Effector CD4-positive, alpha-beta T cell (primary cell): ENCODE measurements around the gene ZFAND3.

ENCODE experiments used
- DNase-seq: peaks from one replicate; pipeline ENCODE4 v3.0.0-alpha.2; 2020

Gene ZFAND3

GRCh38 chr6:37798436-37799262, 20.9 kb upstream of the ZFAND3 start:
- DNase-seq = no peak

DNA sequence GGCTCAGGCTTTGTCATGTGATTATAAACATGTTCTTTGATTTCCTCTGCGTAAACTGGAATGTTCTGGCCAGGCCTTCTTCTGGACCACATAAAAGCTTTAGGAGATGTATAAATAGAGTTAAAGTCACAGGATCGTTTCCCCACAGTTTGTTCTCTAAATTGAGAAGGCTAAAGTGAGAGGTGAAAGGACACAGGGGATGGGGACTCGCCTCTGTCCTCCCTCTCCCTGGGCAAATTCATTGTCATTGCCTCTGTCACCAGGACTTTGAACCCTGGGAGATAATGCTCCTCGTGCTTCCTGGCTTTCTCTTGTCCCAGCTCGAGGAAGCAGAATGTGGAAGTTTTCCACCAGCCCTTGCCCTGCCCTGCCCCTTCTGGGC, 20.3 kb upstream of the ZFAND3 start:
- no peak for DNase-seq

DNA sequence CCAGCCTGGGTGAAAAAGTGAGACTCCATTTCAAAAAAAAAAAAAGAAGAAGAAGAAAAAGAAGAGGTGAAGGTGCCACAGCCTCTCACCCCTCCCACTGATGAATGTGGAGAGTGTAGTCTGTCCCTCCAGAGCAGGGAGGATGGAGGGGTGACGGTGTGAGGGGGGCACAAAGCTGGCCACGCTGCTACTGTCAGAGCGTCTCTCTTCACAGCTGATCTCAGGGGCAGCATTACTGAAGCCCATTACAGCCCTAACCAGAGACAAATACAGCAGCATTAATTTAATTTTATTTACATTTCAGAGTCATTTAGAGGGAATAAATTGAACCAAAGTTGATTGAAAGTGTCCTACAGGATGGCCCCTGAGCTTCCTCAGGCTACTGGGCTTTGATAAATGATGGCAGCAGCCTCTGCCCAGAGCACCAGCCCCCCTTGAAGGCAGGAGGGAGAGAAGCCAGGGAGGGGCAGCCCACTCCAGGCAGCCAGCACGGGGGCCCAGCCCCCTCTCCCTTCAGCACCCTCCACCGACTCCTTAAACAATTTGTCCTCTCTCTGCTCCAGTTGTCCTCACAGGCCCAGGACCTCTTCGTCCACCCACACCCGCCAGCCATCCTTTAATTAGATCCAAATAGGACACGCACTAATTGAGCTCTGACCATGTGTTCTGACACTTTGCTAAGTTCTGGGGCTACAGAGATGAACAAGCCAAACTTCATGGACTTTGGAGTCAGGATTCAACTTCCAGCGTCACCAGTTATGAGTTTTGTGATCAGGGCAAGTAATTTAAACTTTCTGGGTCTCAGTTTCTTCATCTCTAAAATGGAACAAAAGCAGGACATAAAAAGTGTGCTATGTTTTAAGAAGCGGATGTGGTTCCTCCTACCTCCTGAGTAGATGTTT, 18.6 kb upstream of the ZFAND3 start:
- no peak for DNase-seq

GRCh38 chr6:37801605-37801940, 18.0 kb upstream of the ZFAND3 start:
- no peak for DNase-seq

- no peak for DNase-seq
These were observed 16.7 kb upstream of the ZFAND3 start for GRCh38 chr6:37802810-37803209.

- no peak for DNase-seq
These were observed 14.9 kb upstream of the ZFAND3 start for GRCh38 chr6:37804586-37804985.

DNA sequence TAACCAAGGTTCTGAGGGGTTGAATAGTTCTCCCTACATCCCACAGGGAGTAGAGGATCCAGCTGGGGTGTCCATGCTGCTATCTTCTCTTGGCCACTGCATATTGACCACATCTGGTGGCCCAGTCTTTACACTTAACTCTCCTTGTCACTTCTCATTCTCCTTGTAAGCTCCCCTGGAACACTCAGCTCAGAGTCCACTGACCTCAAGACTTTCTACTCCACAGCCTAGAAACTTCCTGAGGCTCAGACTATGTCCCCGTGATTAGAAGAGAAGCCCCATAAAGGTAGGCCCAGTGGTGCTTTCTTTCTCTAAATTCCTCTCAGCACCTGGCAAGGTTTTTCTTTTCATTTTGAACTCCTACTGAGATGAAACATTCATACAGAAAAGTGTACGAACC, 13.3 kb upstream of the ZFAND3 start:
- no peak for DNase-seq

DNA sequence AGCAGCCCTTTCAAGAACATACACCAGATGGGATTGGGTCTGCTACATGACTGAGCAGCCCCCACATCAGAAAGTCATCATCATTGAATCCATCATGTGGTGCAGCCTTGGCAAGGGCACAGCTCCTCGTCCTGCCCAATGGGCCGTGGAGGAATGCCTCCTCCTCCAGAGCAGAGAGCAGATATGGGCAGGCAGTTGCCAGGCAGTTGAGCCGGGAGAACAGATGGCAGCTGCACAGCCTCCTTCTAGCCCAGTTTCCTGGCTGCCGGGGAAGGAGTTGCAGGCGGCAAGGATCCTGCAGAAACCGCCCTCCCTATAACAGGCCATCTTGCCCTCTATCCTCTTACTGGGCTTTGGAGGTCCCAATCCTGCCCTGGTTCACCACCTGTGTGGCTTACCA, 11.9 kb upstream of the ZFAND3 start:
- no peak for DNase-seq

DNA sequence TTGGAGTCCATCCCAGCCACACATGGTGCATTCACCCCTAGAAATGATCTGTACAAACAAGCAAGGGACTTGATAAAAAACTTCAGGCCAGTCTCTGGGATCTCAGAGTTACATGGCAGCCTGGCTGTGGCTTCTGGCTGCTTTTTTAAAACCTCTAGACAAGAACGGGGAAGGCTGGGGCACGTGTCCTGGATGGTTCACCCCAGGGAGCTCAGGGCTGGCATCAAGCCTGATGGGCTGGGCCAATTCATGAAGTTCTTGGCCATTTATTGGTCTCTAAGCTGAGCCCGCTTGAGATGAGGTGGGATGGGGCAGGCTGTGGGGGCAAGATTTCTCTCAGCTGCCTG, 10.4 kb upstream of the ZFAND3 start:
- DNase-seq = no peak

- no peak for DNase-seq
These were observed 6.7 kb upstream of the ZFAND3 start for GRCh38 chr6:37812841-37813240.

- DNase-seq = no peak
These were observed 5.2 kb upstream of the ZFAND3 start for GRCh38 chr6:37814374-37814773.

GRCh38 chr6:37816599-37817375, 2.7 kb upstream of the ZFAND3 start:
- DNase-seq = no peak

DNA sequence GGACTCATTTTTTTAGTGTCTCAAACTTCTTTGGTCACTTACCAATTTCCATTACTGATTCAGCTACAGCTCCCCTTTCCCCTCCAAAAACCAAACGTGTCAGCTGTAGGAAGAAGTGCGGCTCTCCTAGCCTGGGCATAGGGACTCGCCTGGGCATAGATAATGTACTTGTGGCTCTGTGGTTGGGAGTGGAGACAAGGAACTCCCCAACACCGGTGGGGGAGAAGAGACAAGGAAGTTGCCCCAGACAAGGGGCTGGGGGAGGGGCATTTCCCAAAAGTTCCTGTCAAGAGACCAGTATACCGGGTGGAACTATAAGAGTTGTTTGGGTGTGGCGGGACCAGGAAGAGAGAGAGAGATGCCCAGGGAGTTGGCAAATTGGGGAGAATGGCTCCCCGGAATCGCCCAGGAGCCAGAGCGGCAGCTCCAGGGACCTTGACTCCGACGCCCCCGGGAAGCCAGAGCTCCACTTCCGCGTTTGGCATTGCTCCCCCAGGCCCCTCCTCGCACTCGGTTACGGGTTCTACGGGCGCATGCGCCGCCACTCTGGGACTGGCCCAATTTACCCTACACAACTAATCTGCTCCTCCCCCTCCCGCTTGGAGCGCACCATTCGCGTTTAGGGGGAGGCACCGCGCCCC, 871 bp upstream of the ZFAND3 start:
- DNase-seq = peak; percentile 90

- peak; percentile 46 for DNase-seq
These were observed 533 bp downstream of the ZFAND3 start for GRCh38 chr6:37819802-37820717.

DNA sequence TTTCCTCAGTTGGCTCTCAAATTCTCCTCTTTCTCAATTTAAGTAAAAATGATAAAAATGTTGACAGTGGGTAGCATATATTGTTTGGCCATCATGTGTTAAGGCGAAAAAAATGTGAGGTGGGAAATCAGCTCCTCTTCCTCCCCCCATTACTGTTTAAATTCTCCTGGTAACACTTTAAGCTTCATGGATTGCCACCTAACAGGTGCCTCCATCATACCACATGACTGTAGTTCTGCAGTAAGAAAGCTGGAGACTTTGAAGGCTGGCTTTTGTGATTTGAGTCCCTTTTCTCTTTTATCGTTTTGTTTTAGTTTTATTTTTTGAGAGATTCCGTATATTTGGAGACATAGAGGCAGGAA, 1.2 kb downstream of the ZFAND3 start:
- DNase-seq = no peak

DNA sequence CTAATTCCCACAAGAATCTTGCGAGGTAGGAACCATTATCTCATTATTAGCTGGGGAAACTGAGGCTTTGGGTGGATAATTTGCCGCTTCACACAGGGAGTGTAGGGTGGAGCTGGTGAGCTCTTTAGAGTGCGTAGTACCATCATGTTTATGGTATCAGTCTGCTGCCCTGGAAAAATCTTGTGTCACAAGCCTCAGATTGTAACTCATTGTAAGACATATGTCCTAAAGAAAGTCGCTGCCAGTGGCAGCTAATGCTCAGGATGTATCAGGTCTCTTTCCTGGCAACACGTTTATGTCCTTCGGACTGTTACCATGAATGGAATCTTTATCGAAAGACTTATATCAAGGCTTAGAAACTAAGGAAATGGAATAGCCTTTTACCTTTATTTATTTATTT, 1.9 kb downstream of the ZFAND3 start:
- no peak for DNase-seq

DNA sequence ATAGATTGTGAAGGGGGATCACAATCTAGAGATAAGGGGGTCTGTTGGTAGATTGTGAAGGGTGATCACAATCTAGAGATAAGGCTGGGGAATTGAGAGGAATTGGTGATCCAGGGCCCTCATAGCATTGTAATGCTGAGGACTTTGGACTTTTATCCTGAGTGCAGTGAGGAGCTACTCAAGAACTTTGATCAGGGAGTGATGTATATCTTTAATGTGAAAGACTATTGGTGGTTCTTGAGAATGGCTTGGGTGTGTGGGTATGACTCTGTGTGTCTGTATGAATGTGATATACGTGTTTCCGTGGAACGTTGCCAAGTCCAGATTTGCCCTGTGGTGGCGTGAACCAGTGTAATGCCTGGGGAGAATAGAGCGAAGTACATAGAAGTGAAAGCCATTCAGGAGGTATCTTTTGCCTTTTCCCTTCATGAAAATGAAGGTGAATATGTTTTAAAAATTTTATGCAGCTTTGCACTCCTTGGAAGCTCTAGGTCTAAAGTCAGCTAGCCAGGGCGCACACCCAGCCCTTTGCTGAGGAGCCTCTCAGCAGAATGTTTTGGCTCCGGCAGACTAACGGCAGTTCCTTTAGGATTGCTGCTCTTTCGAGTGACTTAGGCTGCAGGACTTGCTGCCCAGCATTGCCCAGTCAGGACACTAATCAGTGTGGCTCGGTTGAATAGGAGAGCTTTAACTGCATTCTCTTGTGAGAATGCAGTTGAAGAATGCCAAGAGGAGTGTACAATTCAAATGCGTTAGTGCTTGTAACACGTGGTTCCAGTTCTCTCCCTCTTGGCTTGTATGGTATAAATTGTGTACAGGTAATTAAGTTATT, 3.5 kb downstream of the ZFAND3 start:
- DNase-seq = no peak

DNA sequence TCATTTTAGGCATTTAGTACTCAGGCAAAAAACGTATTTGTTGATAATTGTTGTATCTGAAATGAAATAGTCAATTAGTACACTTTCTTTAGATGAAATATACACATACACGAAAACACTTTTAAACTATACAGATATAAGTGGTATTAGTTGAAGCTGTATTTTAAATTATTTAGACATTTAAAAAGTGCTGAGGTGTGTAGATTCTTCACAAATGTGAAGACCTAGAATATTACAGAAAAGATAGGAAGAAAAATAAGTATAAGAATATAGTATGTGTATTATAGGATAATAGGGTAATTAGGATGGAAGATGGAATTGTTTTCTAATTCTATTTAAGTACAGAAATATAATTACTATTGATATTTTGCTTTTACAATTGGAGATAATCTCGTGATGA, 4.6 kb downstream of the ZFAND3 start:
- DNase-seq = no peak

DNA sequence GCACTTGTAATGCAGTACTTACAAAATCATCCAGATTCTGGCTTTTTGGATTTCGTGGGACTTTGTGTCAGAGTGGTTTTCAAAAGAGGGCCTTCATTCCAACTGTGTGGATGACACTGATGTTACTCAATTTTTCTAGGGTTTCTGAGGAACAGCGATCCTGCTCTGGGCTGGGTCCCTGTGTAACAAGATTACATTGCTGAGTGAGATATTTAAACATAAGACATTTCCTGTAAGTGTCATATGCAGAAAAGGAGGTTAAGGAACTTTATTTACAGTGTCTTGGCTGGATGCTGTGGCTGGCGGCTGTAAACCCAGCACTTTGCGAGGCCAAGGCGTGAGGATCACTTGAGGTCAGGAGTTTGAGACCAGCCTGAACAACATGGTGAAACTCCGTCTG, 6.7 kb downstream of the ZFAND3 start:
- no peak for DNase-seq

DNA sequence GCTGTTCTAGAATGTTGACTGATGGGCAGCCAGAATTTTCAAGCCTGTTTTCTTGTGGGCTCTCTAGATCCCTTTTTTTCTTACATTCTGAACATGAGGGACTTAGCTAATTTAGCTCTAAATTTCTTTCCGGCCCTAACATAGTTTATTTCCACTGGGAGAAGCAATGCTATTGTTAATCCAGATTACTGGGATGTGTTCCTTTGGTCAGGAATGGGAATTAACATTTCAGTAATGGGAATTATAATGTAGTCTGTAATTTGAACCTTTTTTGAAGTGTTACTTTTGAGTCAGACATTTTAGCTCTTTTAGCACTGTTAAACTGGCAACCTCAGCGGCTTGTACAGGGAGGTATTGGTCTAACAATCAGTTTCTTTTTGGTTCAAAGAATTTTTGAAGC, 7.5 kb downstream of the ZFAND3 start:
- no peak for DNase-seq
